Colonic mucosa (tissue), 4 donors: Measurements from ENCODE around the gene PDE10A. TPM values are rescaled to one million over a fixed set of nuclear protein-coding genes. Genes with fewer than 3 reads are reported as not detected.

Experiments
- DNase-seq: peaks from one replicate; pipeline ENCODE4 v3.0.0-alpha.2; 2020
- H3K27ac ChIP-seq: fragments of 200-600 bp; one replicate; pipeline ENCODE4 v1.8.0; 2021
- H3K27me3 ChIP-seq: fragments of 200-600 bp; one replicate; pipeline ENCODE4 v1.8.0; 2021
- H3K36me3 ChIP-seq: fragments of 200-600 bp; one replicate; pipeline ENCODE4 v1.8.0; 2021
- H3K4me1 ChIP-seq: fragments of 200-600 bp; one replicate; pipeline ENCODE4 v1.8.0; 2021; ENCODE audit warnings: mild to moderate bottlenecking
- H3K4me3 ChIP-seq: fragments of 200-600 bp; one replicate; pipeline ENCODE4 v1.8.0; 2021
- H3K9ac ChIP-seq, 2 donors: one replicate each; pipeline ENCODE4 v1.7.0; 2013; ENCODE audit warnings: control low read depth in 2 of 2, low read depth in 2 of 2, low read length in 2 of 2
- H3K9me3 ChIP-seq: fragments of 200-600 bp; one replicate; pipeline ENCODE4 v1.8.0; 2021
- CTCF ChIP-seq: fragments of 200-600 bp; IDR thresholded peaks from one replicate; pipeline ENCODE4 v1.8.0; 2022; ENCODE audit warnings: antibody characterized with exemption, mild to moderate bottlenecking
- intact Hi-C: fragments of 100-400 bp; cut with DNase I; formaldehyde crosslinking; loops from one replicate; pipeline ENCODE4 v1.14.1; 2022
- total RNA-seq, 2 donors: library from RNA; stranded (reverse); fragmentation: NEBNext Ultra II Directional in 1 of 2; extraction: Animal tissue kit (Norgen Biotek cat#: 25700) in 1 of 2; gene quantifications; one replicate each; pipeline ENCODE4 v1.2.1, GENCODE V29; 2021
- donor health status: healthy.
- donor health status: DM: no; HTN: no; CAD: no.
- donor health status: DM: no; HTN: no; CAD: no.

The PDE10A gene
- total RNA-seq, 2 donors from 2014 or later = 0.37 to 3.4 TPM

DNA sequence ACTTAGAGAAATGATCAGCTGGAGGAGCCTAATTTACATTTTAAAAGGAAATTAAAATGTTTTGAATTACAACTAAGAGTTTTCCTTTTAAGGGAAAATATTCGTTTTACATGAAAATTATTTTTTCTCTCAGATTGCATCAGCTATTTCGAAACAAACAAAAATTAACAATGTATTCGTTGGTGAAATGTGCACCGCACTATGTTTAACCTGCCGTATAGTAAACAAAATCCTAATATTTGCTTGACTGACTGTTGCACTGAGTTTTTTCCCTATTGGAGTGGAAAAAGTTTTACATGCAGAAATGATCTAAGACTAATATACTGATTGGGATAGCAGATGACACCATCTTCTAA is 5.7 kb downstream of the PDE10A start:
- Histone ChIP-seq H3K4me1 (no peaks in the 10 kb centered on the region), H3K9ac (no peak overlapping the region), H3K9me3 (no peaks in the 10 kb centered on the region), H3K27ac (no peak overlapping the region), H3K36me3 (no peaks in the 10 kb centered on the region), H3K4me3 (no peak overlapping the region), H3K27me3 (peaks cover 22% of the 10 kb centered on the region)
- DNase-seq = no peak
- no peak for TF ChIP-seq CTCF
- intact Hi-C loops = no loop called here

DNA sequence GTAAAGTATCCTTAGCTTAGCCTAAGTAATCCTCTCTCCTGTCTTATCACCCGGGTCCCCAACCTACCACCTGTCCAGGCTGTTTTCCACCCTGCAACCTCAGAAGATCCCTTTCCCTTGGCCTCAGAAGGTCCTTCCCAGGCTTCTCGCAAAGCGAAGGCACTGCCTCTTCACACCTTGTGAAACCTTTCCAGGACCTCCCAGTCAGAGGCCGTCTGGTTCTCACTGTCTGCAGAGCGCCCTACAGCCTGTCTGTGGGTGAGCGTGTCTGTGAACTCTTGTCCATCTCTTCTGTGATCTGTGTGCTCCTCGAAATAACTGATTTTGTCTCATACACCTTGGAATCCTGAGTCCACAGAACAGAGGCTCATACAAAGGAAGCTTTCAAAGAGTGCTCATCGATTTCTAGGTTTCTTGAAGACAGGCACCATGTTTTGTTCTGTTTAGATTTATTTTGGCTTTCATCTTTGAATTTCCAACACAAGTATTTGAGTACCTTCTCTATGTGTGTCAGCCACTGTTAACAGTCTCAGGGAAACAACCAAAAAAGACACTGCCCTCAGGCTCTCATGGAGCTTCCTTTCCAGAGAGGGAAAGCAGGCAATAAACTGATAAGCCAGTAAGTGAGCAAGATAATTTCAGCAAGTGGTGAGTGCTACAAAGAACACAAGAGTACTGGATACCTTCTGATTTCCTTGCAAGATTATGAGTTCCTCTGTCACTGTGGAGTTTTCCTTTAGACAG is 6.3 kb downstream of the PDE10A start:
- H3K4me1 ChIP-seq = no peaks in the 10 kb centered on the region
- H3K36me3 ChIP-seq = no peaks in the 10 kb centered on the region
- DNase-seq = no peak
- no peak overlapping the region for H3K4me3 ChIP-seq
- intact Hi-C loops = no loop called here
- no peak overlapping the region for H3K27ac ChIP-seq
- no peaks in the 10 kb centered on the region for H3K9me3 ChIP-seq
- H3K9ac ChIP-seq = no peak overlapping the region
- H3K27me3 ChIP-seq = peaks cover 21% of the 10 kb centered on the region
- TF ChIP-seq CTCF = no peak

GRCh38 chr6:165655191-165655590 is 7.8 kb downstream of the PDE10A start:
- no peak for TF ChIP-seq CTCF
- intact Hi-C loops = no loop called here
- H3K27ac ChIP-seq = no peak overlapping the region

DNA sequence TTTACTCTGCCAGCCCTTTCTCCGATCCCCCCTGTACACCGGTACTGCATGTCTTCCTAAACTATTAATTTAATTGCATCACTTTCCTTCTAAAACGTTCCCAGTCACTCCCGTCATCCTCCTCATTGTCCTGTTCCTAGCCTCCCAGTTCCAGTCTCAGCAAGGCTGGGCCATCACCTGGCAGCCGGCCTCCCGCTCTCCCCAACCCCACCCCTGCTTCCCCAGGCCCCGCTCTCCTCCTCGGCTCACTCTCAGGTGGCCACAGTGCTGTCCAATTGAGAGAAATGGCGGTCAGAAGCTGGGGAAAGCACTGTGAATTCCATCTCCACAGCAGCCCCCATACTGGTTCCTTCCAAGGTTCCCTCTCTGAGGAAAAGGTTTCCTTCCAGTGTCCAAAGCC is 8.9 kb downstream of the PDE10A start:
- no peak overlapping the region for H3K9ac ChIP-seq
- no peak overlapping the region for H3K27ac ChIP-seq
- H3K27me3 ChIP-seq = no peaks in the 10 kb centered on the region
- intact Hi-C loops = no loop called here
- TF ChIP-seq CTCF = no peak
- H3K4me1 ChIP-seq = no peaks in the 10 kb centered on the region
- H3K9me3 ChIP-seq = no peaks in the 10 kb centered on the region
- no peak overlapping the region for H3K4me3 ChIP-seq
- H3K36me3 ChIP-seq = no peaks in the 10 kb centered on the region
- no peak for DNase-seq

More at GRCh38 chr6:165655191-165655590, 7.8 kb downstream of the PDE10A start:
- no peaks in the 10 kb centered on the region for H3K36me3 ChIP-seq
- DNase-seq = no peak
- no peaks in the 10 kb centered on the region for H3K9me3 ChIP-seq
- H3K4me3 ChIP-seq = no peak overlapping the region
- H3K9ac ChIP-seq = no peak overlapping the region
- H3K4me1 ChIP-seq = no peaks in the 10 kb centered on the region
- H3K27me3 ChIP-seq = peaks cover 5% of the 10 kb centered on the region

DNA sequence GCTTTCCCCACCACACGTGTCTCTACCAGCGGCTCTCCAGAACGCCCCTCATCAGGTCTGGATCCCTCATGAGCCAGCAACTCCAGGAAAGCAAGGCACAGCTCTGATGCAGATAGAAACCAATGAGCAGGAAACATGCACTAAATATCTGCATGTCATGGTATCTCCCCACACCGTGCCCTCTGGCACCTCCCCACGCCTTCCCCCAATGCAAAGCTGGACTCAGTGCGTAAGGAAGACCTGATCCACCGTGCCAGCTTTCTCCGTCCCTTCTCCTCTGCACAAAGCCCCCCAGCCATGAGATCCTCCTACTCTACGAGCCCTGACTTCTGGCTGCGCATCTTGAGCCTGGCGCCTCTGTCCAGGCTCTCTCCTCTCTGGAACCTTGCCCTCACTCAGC is 9.4 kb downstream of the PDE10A start:
- H3K9me3 ChIP-seq = no peaks in the 10 kb centered on the region
- TF ChIP-seq CTCF = no peak
- no peaks in the 10 kb centered on the region for H3K27me3 ChIP-seq
- no peak overlapping the region for H3K27ac ChIP-seq
- H3K36me3 ChIP-seq = no peaks in the 10 kb centered on the region
- intact Hi-C loops = no loop called here
- DNase-seq = no peak
- no peak overlapping the region for H3K9ac ChIP-seq
- no peaks in the 10 kb centered on the region for H3K4me1 ChIP-seq
- no peak overlapping the region for H3K4me3 ChIP-seq
